Karpas-422 (cell line): ENCODE results near the gene SHANK1. TPM values are rescaled to one million over a fixed set of nuclear protein-coding genes. Genes with fewer than 3 reads are reported as not detected.

Experiments
- DNase-seq: peaks from one replicate; pipeline ENCODE4 v3.0.0-alpha.2; 2015
- H2AFZ ChIP-seq: fragments of 200-600 bp; sonication (generic); 2 replicates; pipeline ENCODE4 v1.6.1; 2014; ENCODE audit warnings: antibody characterized with exemption, low read length, mixed read lengths
- H3K27ac ChIP-seq: fragments of 200-600 bp; sonication (generic); 2 replicates; pipeline ENCODE4 v1.5.1; 2014; ENCODE audit warnings: mild to moderate bottlenecking, low read length, moderate library complexity
- H3K27me3 ChIP-seq: fragments of 200-600 bp; sonication (generic); 2 replicates; pipeline ENCODE4 v1.6.1; 2014; ENCODE audit warnings: low read length, mixed read lengths
- H3K36me3 ChIP-seq: fragments of 200-600 bp; sonication (generic); 2 replicates; pipeline ENCODE4 v1.6.1; 2014; ENCODE audit warnings: low read length, mixed read lengths; ENCODE audit not compliant: insufficient read depth
- H3K4me1 ChIP-seq: fragments of 200-600 bp; sonication (generic); 2 replicates; pipeline ENCODE4 v1.6.1; 2014; ENCODE audit warnings: mild to moderate bottlenecking, low read length, mixed read lengths
- H3K4me2 ChIP-seq: fragments of 200-600 bp; sonication (generic); 2 replicates; pipeline ENCODE4 v1.6.1; 2014; ENCODE audit warnings: low read length, low read depth, mild to moderate bottlenecking; ENCODE audit not compliant: poor library complexity, severe bottlenecking
- H3K4me3 ChIP-seq: fragments of 200-600 bp; sonication (generic); 2 replicates; pipeline ENCODE4 v1.5.1; 2014; ENCODE audit warnings: mild to moderate bottlenecking, antibody characterized with exemption, low read length, mixed read lengths
- H3K79me2 ChIP-seq: fragments of 200-600 bp; sonication (generic); 2 replicates; pipeline ENCODE4 v1.6.1; 2014; ENCODE audit warnings: mild to moderate bottlenecking, low read length, mixed read lengths
- H3K9ac ChIP-seq: fragments of 200-600 bp; sonication (generic); 2 replicates; pipeline ENCODE4 v1.6.0; 2014; ENCODE audit warnings: low read length
- H3K9me2 ChIP-seq: fragments of 200-600 bp; sonication (generic), shearing (Covaris generic); replicated peaks from 2 replicates; pipeline ENCODE4 v1.6.0; 2014; ENCODE audit warnings: mild to moderate bottlenecking, low read length, moderate library complexity; ENCODE audit not compliant: insufficient read depth
- H3K9me3 ChIP-seq: fragments of 300-700, 200-600 bp; sonication (generic); 2 replicates; pipeline ENCODE4 v1.6.1; 2014; ENCODE audit warnings: low read length, mixed read lengths
- H4K20me1 ChIP-seq: fragments of 200-600 bp; sonication (generic); 2 replicates; pipeline ENCODE4 v1.6.1; 2014; ENCODE audit warnings: mild to moderate bottlenecking, antibody characterized with exemption, low read length, low read depth; ENCODE audit not compliant: insufficient read depth
- total RNA-seq: library from RNA; depleted of rRNA; stranded (reverse); fragments of >200 nt; shearing (Covaris generic); gene quantifications from 2 replicates; pipeline ENCODE4 v1.2.3, GENCODE V29; 2014; ENCODE audit warnings: low replicate concordance

SHANK1 gene
- total RNA-seq, 1 experiment from 2014 or later = not detected

- H3K4me1 ChIP-seq = peaks cover 9% of the 10 kb centered on the region
- peak overlapping the region; percentile 66 for H3K4me3 ChIP-seq
- no peaks in the 10 kb centered on the region for H3K9me3 ChIP-seq
- no peaks in the 10 kb centered on the region for H3K27me3 ChIP-seq
- peak overlapping the region; percentile 76 for H3K9ac ChIP-seq
- H4K20me1 ChIP-seq = no peaks in the 10 kb centered on the region
- no peak overlapping the region for H3K27ac ChIP-seq
- H3K79me2 ChIP-seq = no peaks in the 10 kb centered on the region
- no peak overlapping the region for H2AFZ ChIP-seq
- peak overlapping the region; percentile 62 for H3K4me2 ChIP-seq
- no peaks in the 10 kb centered on the region for H3K9me2 ChIP-seq
- no peak for DNase-seq
- no peaks in the 10 kb centered on the region for H3K36me3 ChIP-seq
Measured at GRCh38 chr19:50725218-50725910, 5.8 kb upstream of the SHANK1 start.

- peak; percentile 98 for DNase-seq
- Histone ChIP-seq H3K9me3 (no peaks in the 10 kb centered on the region), H3K27me3 (no peaks in the 10 kb centered on the region), H3K4me2 (peak overlapping the region; percentile 62), H3K4me1 (peaks cover 9% of the 10 kb centered on the region), H3K27ac (no peak overlapping the region), H4K20me1 (no peaks in the 10 kb centered on the region), H3K36me3 (no peaks in the 10 kb centered on the region), H3K9ac (peak overlapping the region; percentile 76), H2AFZ (no peak overlapping the region), H3K9me2 (no peaks in the 10 kb centered on the region), H3K4me3 (peak overlapping the region; percentile 66), H3K79me2 (no peaks in the 10 kb centered on the region)
Measured at GRCh38 chr19:50724522-50725217, 5.1 kb upstream of the SHANK1 start.

- no peaks in the 10 kb centered on the region for H3K79me2 ChIP-seq
- H3K9me3 ChIP-seq = no peaks in the 10 kb centered on the region
- H3K9ac ChIP-seq = no peak overlapping the region
- no peak overlapping the region for H3K27ac ChIP-seq
- H3K9me2 ChIP-seq = no peaks in the 10 kb centered on the region
- no peaks in the 10 kb centered on the region for H3K27me3 ChIP-seq
- no peak overlapping the region for H2AFZ ChIP-seq
- DNase-seq = no peak
- no peak overlapping the region for H3K4me3 ChIP-seq
- H4K20me1 ChIP-seq = no peaks in the 10 kb centered on the region
- no peak overlapping the region for H3K4me2 ChIP-seq
- no peaks in the 10 kb centered on the region for H3K36me3 ChIP-seq
- H3K4me1 ChIP-seq = peaks cover 9% of the 10 kb centered on the region
Measured at GRCh38 chr19:50723735-50724521, 4.3 kb upstream of the SHANK1 start.

- H3K9ac ChIP-seq = no peak within 1 kb of the TSS
- H3K27me3 ChIP-seq = no peaks in the 10 kb centered on the region
- no peaks in the 10 kb centered on the region for H3K9me2 ChIP-seq
- H3K79me2 ChIP-seq = no peaks in the 10 kb centered on the region
- H3K36me3 ChIP-seq = no peaks in the 10 kb centered on the region
- no peaks in the 10 kb centered on the region for H3K9me3 ChIP-seq
- H2AFZ ChIP-seq = no peak within 1 kb of the TSS
- peaks cover 9% of the 10 kb centered on the region for H3K4me1 ChIP-seq
- no peak within 1 kb of the TSS for H3K4me3 ChIP-seq
- H3K4me2 ChIP-seq = no peak within 1 kb of the TSS
- no peaks in the 10 kb centered on the region for H4K20me1 ChIP-seq
- DNase-seq = no peak
- H3K27ac ChIP-seq = no peak within 1 kb of the TSS
Measured at GRCh38 chr19:50723069-50723468, 3.5 kb upstream of the SHANK1 start, which contains the start of gene CLEC11A. Gene CLEC11A (plus strand): TSS chr19:50723364. CDS start chr19:50723526, 162 bp downstream.

- Histone ChIP-seq H3K27ac (no peak overlapping the region), H3K27me3 (no peaks in the 10 kb centered on the region), H3K4me2 (no peak overlapping the region), H3K4me1 (peaks cover 9% of the 10 kb centered on the region), H3K79me2 (no peaks in the 10 kb centered on the region), H3K9me2 (no peaks in the 10 kb centered on the region), H3K4me3 (no peak overlapping the region), H4K20me1 (no peaks in the 10 kb centered on the region), H2AFZ (no peak overlapping the region), H3K9ac (no peak overlapping the region), H3K36me3 (no peaks in the 10 kb centered on the region), H3K9me3 (no peaks in the 10 kb centered on the region)
- DNase-seq = no peak
Measured at GRCh38 chr19:50722201-50723013, 2.8 kb upstream of the SHANK1 start.

- Histone ChIP-seq H3K9me2 (no peaks in the 10 kb centered on the region), H3K36me3 (no peaks in the 10 kb centered on the region), H3K79me2 (no peaks in the 10 kb centered on the region), H3K4me3 (no peak overlapping the region), H3K9me3 (no peaks in the 10 kb centered on the region), H3K9ac (no peak overlapping the region), H3K27me3 (no peaks in the 10 kb centered on the region), H3K27ac (no peak overlapping the region), H4K20me1 (no peaks in the 10 kb centered on the region), H2AFZ (no peak overlapping the region), H3K4me2 (no peak overlapping the region), H3K4me1 (peaks cover 9% of the 10 kb centered on the region)
- no peak for DNase-seq
Measured at GRCh38 chr19:50721441-50722137, 2.0 kb upstream of the SHANK1 start.

- no peaks in the 10 kb centered on the region for H4K20me1 ChIP-seq
- H3K4me3 ChIP-seq = no peak overlapping the region
- H2AFZ ChIP-seq = no peak overlapping the region
- H3K9me2 ChIP-seq = no peaks in the 10 kb centered on the region
- H3K9ac ChIP-seq = no peak overlapping the region
- no peaks in the 10 kb centered on the region for H3K27me3 ChIP-seq
- H3K9me3 ChIP-seq = no peaks in the 10 kb centered on the region
- H3K27ac ChIP-seq = no peak overlapping the region
- no peaks in the 10 kb centered on the region for H3K36me3 ChIP-seq
- no peaks in the 10 kb centered on the region for H3K79me2 ChIP-seq
- H3K4me1 ChIP-seq = peaks cover 9% of the 10 kb centered on the region
- H3K4me2 ChIP-seq = no peak overlapping the region
- DNase-seq = peak; percentile 60
Measured at GRCh38 chr19:50720921-50721381, 1.3 kb upstream of the SHANK1 start.
